Measurements from ENCODE around the gene PCDHGA1. TPM values are rescaled to one million over a fixed set of nuclear protein-coding genes. Genes with fewer than 3 reads are reported as not detected.

PCDHGA1 gene
- total and polyA plus RNA-seq, 2 donors (not counting 1 experiment from before 2014, with no cell fraction given), result 0.06 to 0.64 TPM

GRCh38 chr5:141515946-141516671 lies 185.8 kb downstream of the PCDHGA1 start:
- peaks cover 10% of the 10 kb centered on the region for H4K20me1 ChIP-seq (ENCODE audit: control insufficient read depth, insufficient read depth, low read length, poor library complexity, severe bottlenecking)
- intact Hi-C loops (cut with micrococcal nuclease), result no loop called here
- peaks cover 0 to 62% of the 10 kb centered on the region in 2 experiments for H3K36me3 ChIP-seq (replicated peaks in 1 of 2; ENCODE audit: control extremely low read depth in 1 of 2, control insufficient read depth in 1 of 2, extremely low read depth in 1 of 2, insufficient read depth in 2 of 2, low read length in 1 of 2)
- H3K4me2 ChIP-seq (replicated peaks; ENCODE audit: low read depth, low read length, poor library complexity, severe bottlenecking), result no peak overlapping the region
- H3K27me3 ChIP-seq (replicated peaks in 1 of 4; ENCODE audit: control extremely low read depth in 1 of 4, control insufficient read depth in 3 of 4, insufficient read depth in 4 of 4, low read length in 3 of 4), result no peaks in the 10 kb centered on the region
- H2AFZ ChIP-seq (ENCODE audit: insufficient read depth, low read depth, low read length, poor library complexity, severe bottlenecking), result no peak overlapping the region
- CTCF ChIA-PET, result interaction anchor here (0.9 to 12.8 kb wide), 4 partner anchors 9 to 99 kb away, joined by 3 to 176 read pairs (median 20); partner anchors contain the start of genes PCDHGB7 and PCDHGC3
- no peak overlapping the region for H3K9ac ChIP-seq (ENCODE audit: low read length)
- TF ChIP-seq EZH2 (IDR thresholded peaks at IDR 0.05; ENCODE audit: borderline replicate concordance, insufficient read depth, low read depth, low read length, poor library complexity, severe bottlenecking) (no peak), CTCF (IDR thresholded peaks at IDR 0.05) (no peak)
- H3K79me2 ChIP-seq (ENCODE audit: control insufficient read depth, insufficient read depth, low read length), result no peaks in the 10 kb centered on the region
- H3K9me3 ChIP-seq (ENCODE audit: control extremely low read depth in 1 of 3, control insufficient read depth in 2 of 3, insufficient read depth in 1 of 3, low read length in 2 of 3), result peaks cover 0 to 9% (median 0%) of the 10 kb centered on the region in 3 donors
- Mint-ChIP-seq H3K27ac (peak overlapping the region; percentile 8), H3K4me1 (peaks cover 48% of the 10 kb centered on the region), H3K27me3 (no peaks in the 10 kb centered on the region), H3K9me3 (ENCODE audit: insufficient read depth) (peaks cover 3% of the 10 kb centered on the region), H3K4me3 (no peak overlapping the region)
- no peak overlapping the region for H3K27ac ChIP-seq (ENCODE audit: low read length in 2 of 2)
- H3K4me3 ChIP-seq (ENCODE audit: control extremely low read depth in 1 of 5, extremely low read depth in 1 of 5, insufficient read depth in 1 of 5, low read depth in 2 of 5, low read length in 4 of 5), result no peak overlapping the region
- WGBS (ENCODE audit: insufficient coverage), result 96% methylated on average over 3 of the region's 4 CpGs
- H3K4me1 ChIP-seq (ENCODE audit: control insufficient read depth in 2 of 2, insufficient read depth in 2 of 2, low read length in 2 of 2), result peaks cover 32 to 53% of the 10 kb centered on the region in 2 donors
- ATAC-seq (ENCODE audit: low read depth), result no peak
- no peak for DNase-seq
- POLR2A ChIA-PET, result no interaction called here

- H3K4me3 Mint-ChIP-seq, result no peak overlapping the region
- H3K9me3 ChIP-seq (ENCODE audit: control extremely low read depth in 1 of 3, control insufficient read depth in 2 of 3, insufficient read depth in 1 of 3, low read length in 2 of 3), result peaks cover 0 to 8% (median 0%) of the 10 kb centered on the region in 3 donors
- intact Hi-C loops (cut with micrococcal nuclease), result no loop called here
- H3K36me3 ChIP-seq (replicated peaks in 1 of 2; ENCODE audit: control extremely low read depth in 1 of 2, control insufficient read depth in 1 of 2, extremely low read depth in 1 of 2, insufficient read depth in 2 of 2, low read length in 1 of 2), result peaks cover 0 to 67% of the 10 kb centered on the region in 2 experiments
- H3K4me2 ChIP-seq (replicated peaks; ENCODE audit: low read depth, low read length, poor library complexity, severe bottlenecking), result no peak overlapping the region
- no peak overlapping the region for H3K27ac ChIP-seq (ENCODE audit: low read length in 2 of 2)
- no peaks in the 10 kb centered on the region for H3K9me3 Mint-ChIP-seq (ENCODE audit: insufficient read depth)
- DNase-seq, result no peak
- ATAC-seq (ENCODE audit: low read depth), result no peak
- no peaks in the 10 kb centered on the region for H3K27me3 Mint-ChIP-seq
- H4K20me1 ChIP-seq (ENCODE audit: control insufficient read depth, insufficient read depth, low read length, poor library complexity, severe bottlenecking), result peaks cover 10% of the 10 kb centered on the region
- H3K27me3 ChIP-seq (replicated peaks in 1 of 4; ENCODE audit: control extremely low read depth in 1 of 4, control insufficient read depth in 3 of 4, insufficient read depth in 4 of 4, low read length in 3 of 4), result no peaks in the 10 kb centered on the region
- no peak for TF ChIP-seq CTCF (IDR thresholded peaks at IDR 0.05)
- TF ChIP-seq EZH2 (IDR thresholded peaks at IDR 0.05; ENCODE audit: borderline replicate concordance, insufficient read depth, low read depth, low read length, poor library complexity, severe bottlenecking), result no peak
- no peaks in the 10 kb centered on the region for H3K79me2 ChIP-seq (ENCODE audit: control insufficient read depth, insufficient read depth, low read length)
- peaks cover 43% of the 10 kb centered on the region for H3K4me1 Mint-ChIP-seq
- ChIA-PET POLR2A (no interaction called here), CTCF (interaction anchor here (6.4 to 12.8 kb wide), 2 partner anchors 8 to 40 kb away, joined by 37 to 176 read pairs; partner anchors contain the start of gene PCDHGC3)
- H3K4me1 ChIP-seq (ENCODE audit: control insufficient read depth in 2 of 2, insufficient read depth in 2 of 2, low read length in 2 of 2), result peaks cover 27 to 47% of the 10 kb centered on the region in 2 donors
- 97% methylated on average over 7 of the region's 8 CpGs for WGBS (ENCODE audit: insufficient coverage)
- H3K4me3 ChIP-seq (ENCODE audit: control extremely low read depth in 1 of 5, extremely low read depth in 1 of 5, insufficient read depth in 1 of 5, low read depth in 2 of 5, low read length in 4 of 5), result no peak overlapping the region
- no peak overlapping the region for H2AFZ ChIP-seq (ENCODE audit: insufficient read depth, low read depth, low read length, poor library complexity, severe bottlenecking)
- H3K27ac Mint-ChIP-seq, result no peak overlapping the region
- no peak overlapping the region for H3K9ac ChIP-seq (ENCODE audit: low read length)
Observed at GRCh38 chr5:141516672-141517025, 186.3 kb downstream of the PCDHGA1 start.
